Vagina (tissue), 2 donors: Measurements from ENCODE around the gene LRMDA. TPM values are rescaled to one million over a fixed set of nuclear protein-coding genes. Genes with fewer than 3 reads are reported as not detected.
A peak's percentile ranks its signal among the peaks of the same experiment; 100 is the strongest.

ENCODE experiments used
- DNase-seq, 2 donors: peaks; one replicate each; pipeline ENCODE4 v3.0.0-alpha.2; 2017; ENCODE audit errors: extremely low spot score in 2 of 2
- H3K27ac ChIP-seq: fragments of 200-600 bp; sonication (generic); one replicate; pipeline ENCODE4 v1.5.1; 2019
- H3K27me3 ChIP-seq: fragments of 200-600 bp; sonication (generic); one replicate; pipeline ENCODE4 v1.5.1; 2019
- H3K36me3 ChIP-seq, 2 donors: fragments of 200-600 bp; sonication (generic); one replicate each; pipeline ENCODE4 v1.5.1; 2017 to 2019
- H3K4me1 ChIP-seq: fragments of 200-600 bp; sonication (generic); one replicate; pipeline ENCODE4 v1.5.1; 2019
- H3K4me3 ChIP-seq, 2 donors: fragments of 200-600 bp; sonication (generic); 1 replicate in 1 of 2; 2 replicates in 1 of 2; pipeline ENCODE4 v1.5.1; 2016 to 2019
- H3K9me3 ChIP-seq: fragments of 200-600 bp; sonication (generic); one replicate; pipeline ENCODE4 v1.5.1; 2019
- POLR2A ChIP-seq, 2 donors: fragments of 450-650 bp; IDR thresholded peaks; one replicate each; pipeline ENCODE4 v1.6.1; 2017; ENCODE audit warnings: antibody characterized with exemption in 2 of 2, mild to moderate bottlenecking in 2 of 2, moderate library complexity in 2 of 2
- POLR2AphosphoS5 ChIP-seq, 2 donors: sonication (generic); formaldehyde crosslinking; IDR thresholded peaks; one replicate each; pipeline ENCODE4 v1.9.0; 2017; ENCODE audit warnings: antibody characterized with exemption in 2 of 2, mild to moderate bottlenecking in 2 of 2, low read depth in 1 of 2; ENCODE audit not compliant: insufficient read depth in 1 of 2
- intact Hi-C: fragments of 100-400 bp; cut with DNase I; formaldehyde crosslinking; loops from one replicate; pipeline ENCODE4 v1.15.1; 2023
- total RNA-seq: library from RNA; depleted of rRNA; stranded (reverse); fragments of >200 nt; gene quantifications from one replicate; pipeline ENCODE4 v1.2.3, GENCODE V29; 2016
- TF ChIP-seq, protein P1 (sequence below), 3 experiments: fragments of 450-650 bp in 2 of 3; fragments of 200-600 bp in 1 of 3; sonication (generic) in 1 of 3; IDR thresholded peaks; one replicate each; pipeline ENCODE4 v1.5.1; 2017 to 2019; ENCODE audit warnings: antibody characterized with exemption in 3 of 3, mild to moderate bottlenecking in 2 of 3, moderate library complexity in 2 of 3

The LRMDA gene
- total RNA-seq, 1 donor from 2014 or later = 22.6 TPM

DNA sequence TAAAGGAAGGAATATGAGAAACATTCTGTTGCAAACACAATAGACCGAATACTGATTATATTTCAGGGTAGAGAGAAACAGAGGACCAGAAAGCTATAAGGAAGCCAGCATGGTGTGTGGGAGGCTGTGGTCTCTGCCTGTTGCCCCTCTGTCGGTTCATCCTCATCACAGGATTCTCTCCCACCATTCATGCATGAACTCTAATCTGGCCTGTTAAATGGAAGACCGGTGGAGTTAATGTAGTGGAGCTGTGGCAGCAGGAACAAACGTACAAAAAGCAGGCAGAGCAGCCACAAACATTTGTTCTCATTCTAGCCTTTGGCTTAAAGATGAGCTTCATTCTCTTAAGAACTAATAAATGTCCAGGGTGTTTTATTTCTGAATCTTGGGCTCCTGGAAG is 902.4 kb downstream of the LRMDA start:
- Histone ChIP-seq H3K27ac (peak overlapping the region; percentile 78), H3K4me3 (no peak overlapping the region), H3K4me1 (peaks cover 28% of the 10 kb centered on the region), H3K9me3 (no peaks in the 10 kb centered on the region), H3K36me3 (no peaks in the 10 kb centered on the region), H3K27me3 (no peaks in the 10 kb centered on the region)
- TF ChIP-seq, protein P1, sequence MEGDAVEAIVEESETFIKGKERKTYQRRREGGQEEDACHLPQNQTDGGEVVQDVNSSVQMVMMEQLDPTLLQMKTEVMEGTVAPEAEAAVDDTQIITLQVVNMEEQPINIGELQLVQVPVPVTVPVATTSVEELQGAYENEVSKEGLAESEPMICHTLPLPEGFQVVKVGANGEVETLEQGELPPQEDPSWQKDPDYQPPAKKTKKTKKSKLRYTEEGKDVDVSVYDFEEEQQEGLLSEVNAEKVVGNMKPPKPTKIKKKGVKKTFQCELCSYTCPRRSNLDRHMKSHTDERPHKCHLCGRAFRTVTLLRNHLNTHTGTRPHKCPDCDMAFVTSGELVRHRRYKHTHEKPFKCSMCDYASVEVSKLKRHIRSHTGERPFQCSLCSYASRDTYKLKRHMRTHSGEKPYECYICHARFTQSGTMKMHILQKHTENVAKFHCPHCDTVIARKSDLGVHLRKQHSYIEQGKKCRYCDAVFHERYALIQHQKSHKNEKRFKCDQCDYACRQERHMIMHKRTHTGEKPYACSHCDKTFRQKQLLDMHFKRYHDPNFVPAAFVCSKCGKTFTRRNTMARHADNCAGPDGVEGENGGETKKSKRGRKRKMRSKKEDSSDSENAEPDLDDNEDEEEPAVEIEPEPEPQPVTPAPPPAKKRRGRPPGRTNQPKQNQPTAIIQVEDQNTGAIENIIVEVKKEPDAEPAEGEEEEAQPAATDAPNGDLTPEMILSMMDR (IDR thresholded peaks at IDR 0.05) = no peak
- peak in 1 of 2 donors; percentile 9 for TF ChIP-seq POLR2AphosphoS5 (IDR thresholded peaks at IDR 0.05; ENCODE audit: insufficient read depth in 1 of 2, low read depth in 1 of 2)
- TF ChIP-seq POLR2A (IDR thresholded peaks at IDR 0.05) = no peak
- intact Hi-C loops = no loop called here
- no peak for DNase-seq

DNA sequence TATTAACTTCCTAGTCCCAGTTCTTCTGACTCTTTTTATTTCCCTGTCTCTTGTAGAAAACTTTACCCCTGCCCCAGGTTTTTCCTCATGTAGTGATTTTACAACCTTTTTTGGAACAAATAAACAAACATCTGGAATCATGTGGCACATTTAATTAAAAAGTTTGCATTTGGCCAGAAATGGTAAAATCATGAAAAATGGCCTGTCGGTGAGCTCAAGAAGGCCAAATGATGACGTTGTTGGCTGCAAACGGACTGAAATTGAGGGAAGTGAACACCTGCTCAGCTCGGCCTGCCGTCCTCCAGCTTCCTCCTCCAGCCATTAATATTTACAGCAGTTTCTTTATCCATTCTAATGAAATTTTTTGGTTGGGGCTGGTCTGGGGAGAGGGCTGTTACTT is 902.8 kb downstream of the LRMDA start:
- Histone ChIP-seq H3K36me3 (no peaks in the 10 kb centered on the region), H3K27ac (peak overlapping the region; percentile 78), H3K9me3 (no peaks in the 10 kb centered on the region), H3K4me3 (no peak overlapping the region), H3K27me3 (no peaks in the 10 kb centered on the region), H3K4me1 (peaks cover 28% of the 10 kb centered on the region)
- TF ChIP-seq, protein P1 (IDR thresholded peaks at IDR 0.05) = no peak
- TF ChIP-seq POLR2A (IDR thresholded peaks at IDR 0.05) (no peak), POLR2AphosphoS5 (IDR thresholded peaks at IDR 0.05; ENCODE audit: insufficient read depth in 1 of 2, low read depth in 1 of 2) (peak in 1 of 2 donors; percentile 24)
- no peak for DNase-seq
- intact Hi-C loops = no loop called here

DNA sequence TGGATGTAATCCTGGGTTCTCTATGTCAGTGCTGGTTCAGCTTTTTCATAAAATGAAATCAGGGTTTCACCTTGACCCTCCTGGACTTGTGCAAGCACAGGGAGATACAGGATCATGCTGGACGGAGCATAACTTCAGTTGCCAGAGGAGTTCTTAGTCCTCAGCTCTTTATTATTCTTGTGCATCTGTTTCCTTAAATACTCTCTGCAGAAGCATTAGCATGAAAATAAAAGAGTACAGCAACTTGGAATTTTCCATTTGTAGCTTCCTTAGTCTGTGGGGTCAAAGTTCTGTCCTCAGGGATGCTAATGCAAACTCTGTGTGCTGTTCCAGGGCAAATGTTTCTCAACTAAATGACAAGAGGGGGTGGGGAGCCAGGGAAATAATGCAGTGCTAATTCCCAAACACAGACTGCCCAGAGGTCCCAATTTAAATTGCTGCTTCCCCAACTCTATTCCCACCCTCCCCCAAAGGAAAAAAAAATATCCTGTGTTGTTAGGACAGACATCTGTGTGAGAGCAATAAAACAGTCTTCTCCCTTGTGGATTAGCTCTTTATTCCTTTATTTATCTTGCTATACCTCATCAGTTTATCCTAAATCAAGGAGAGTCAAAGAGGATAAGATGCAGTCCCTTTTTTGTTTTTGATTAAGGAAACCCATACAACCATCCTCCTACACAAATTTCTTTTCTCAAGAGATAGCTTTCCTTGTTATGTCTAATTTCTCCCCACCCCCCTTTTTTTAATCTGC is 905.0 kb downstream of the LRMDA start:
- H3K36me3 ChIP-seq = no peaks in the 10 kb centered on the region
- no peak for DNase-seq
- intact Hi-C loops = no loop called here
- H3K27me3 ChIP-seq = no peaks in the 10 kb centered on the region
- H3K4me1 ChIP-seq = peaks cover 28% of the 10 kb centered on the region
- TF ChIP-seq POLR2A (IDR thresholded peaks at IDR 0.05) (no peak), POLR2AphosphoS5 (IDR thresholded peaks at IDR 0.05; ENCODE audit: insufficient read depth in 1 of 2, low read depth in 1 of 2) (peak; percentile 25 to 80)
- TF ChIP-seq, protein P1 (IDR thresholded peaks at IDR 0.05) = no peak
- no peaks in the 10 kb centered on the region for H3K9me3 ChIP-seq
- H3K4me3 ChIP-seq = no peak overlapping the region
- H3K27ac ChIP-seq = peak overlapping the region; percentile 78

DNA sequence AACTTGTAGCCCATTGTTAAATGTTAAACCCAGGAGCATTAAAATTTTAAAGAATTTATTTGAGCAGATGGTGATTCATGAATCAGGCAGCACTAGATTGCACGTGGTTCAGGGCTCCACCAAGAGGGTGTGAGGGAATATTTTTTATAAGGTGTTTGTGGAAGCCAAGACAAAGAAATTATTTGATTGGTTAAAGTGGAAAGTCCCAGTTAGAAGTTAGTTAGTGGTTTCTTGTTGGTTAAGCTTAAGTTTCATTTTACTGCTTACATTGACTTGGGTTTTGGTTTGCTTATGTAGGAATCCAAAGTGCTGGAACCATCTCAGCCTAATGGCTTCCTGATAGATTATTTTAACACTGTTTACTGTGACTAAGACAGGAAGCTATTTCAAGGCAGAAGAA is 906.2 kb downstream of the LRMDA start:
- TF ChIP-seq POLR2AphosphoS5 (IDR thresholded peaks at IDR 0.05; ENCODE audit: insufficient read depth in 1 of 2, low read depth in 1 of 2) (no peak), POLR2A (IDR thresholded peaks at IDR 0.05) (no peak)
- TF ChIP-seq, protein P1 (IDR thresholded peaks at IDR 0.05) = no peak
- Histone ChIP-seq H3K4me3 (no peak overlapping the region), H3K27ac (peak overlapping the region; percentile 78), H3K36me3 (no peaks in the 10 kb centered on the region), H3K27me3 (no peaks in the 10 kb centered on the region), H3K9me3 (no peaks in the 10 kb centered on the region), H3K4me1 (peaks cover 28% of the 10 kb centered on the region)
- DNase-seq = no peak
- intact Hi-C loops = no loop called here

DNA sequence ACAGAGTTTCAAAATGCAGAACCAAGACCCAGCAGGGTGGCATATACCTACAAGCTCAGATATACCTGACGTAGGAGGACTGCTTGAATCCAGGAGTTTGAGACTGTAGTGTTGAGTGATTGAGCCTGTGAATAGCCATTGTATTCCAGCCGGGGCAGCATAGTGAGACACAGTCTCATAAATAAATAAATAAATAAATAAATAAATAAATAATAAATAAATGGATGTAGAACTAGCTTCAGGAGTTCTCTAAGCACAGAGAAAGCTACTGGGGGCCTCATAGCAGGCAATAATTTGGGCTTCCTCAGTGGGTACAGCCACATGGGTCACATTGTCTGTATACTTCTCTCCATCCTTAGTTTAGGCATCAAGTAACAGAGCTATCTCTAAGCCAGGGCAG is 906.8 kb downstream of the LRMDA start:
- Histone ChIP-seq H3K36me3 (no peaks in the 10 kb centered on the region), H3K4me3 (no peak overlapping the region), H3K27me3 (no peaks in the 10 kb centered on the region), H3K27ac (no peak overlapping the region), H3K9me3 (no peaks in the 10 kb centered on the region), H3K4me1 (peaks cover 28% of the 10 kb centered on the region)
- DNase-seq = no peak
- intact Hi-C loops = no loop called here
- TF ChIP-seq, protein P1 (IDR thresholded peaks at IDR 0.05) = no peak
- TF ChIP-seq POLR2A (IDR thresholded peaks at IDR 0.05) = no peak
- TF ChIP-seq POLR2AphosphoS5 (IDR thresholded peaks at IDR 0.05; ENCODE audit: insufficient read depth in 1 of 2, low read depth in 1 of 2) = no peak
